ENCODE measurements around the gene SPOPL.
"Not testable (repeated sequence)": the region's sequence is repeated elsewhere in the genome, so short reads cannot be mapped to it uniquely, and the experiment has no call there.

SPOPL gene

DNA sequence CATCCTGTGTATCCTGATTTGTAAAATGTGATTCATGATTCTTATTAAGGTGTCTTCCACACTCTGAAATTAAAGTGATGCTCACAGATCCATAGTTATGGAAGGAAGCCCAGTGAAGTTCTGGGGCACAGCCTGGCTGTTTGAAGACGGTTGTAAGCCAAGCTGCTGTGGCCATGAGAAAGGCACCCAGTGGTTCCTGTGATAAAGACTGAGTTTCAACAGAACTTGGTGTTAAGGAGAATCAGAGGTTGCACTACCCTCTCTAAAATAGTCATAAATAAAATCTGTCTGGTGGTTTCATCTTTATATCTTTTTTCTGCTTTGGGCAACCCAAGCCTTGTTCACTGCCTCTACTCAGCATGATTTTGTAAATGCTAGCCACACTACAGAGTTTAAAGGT, 32.2 kb upstream of the SPOPL start:
- H3K27ac ChIP-seq, result no peak overlapping the region
- TF ChIP-seq, protein P1, sequence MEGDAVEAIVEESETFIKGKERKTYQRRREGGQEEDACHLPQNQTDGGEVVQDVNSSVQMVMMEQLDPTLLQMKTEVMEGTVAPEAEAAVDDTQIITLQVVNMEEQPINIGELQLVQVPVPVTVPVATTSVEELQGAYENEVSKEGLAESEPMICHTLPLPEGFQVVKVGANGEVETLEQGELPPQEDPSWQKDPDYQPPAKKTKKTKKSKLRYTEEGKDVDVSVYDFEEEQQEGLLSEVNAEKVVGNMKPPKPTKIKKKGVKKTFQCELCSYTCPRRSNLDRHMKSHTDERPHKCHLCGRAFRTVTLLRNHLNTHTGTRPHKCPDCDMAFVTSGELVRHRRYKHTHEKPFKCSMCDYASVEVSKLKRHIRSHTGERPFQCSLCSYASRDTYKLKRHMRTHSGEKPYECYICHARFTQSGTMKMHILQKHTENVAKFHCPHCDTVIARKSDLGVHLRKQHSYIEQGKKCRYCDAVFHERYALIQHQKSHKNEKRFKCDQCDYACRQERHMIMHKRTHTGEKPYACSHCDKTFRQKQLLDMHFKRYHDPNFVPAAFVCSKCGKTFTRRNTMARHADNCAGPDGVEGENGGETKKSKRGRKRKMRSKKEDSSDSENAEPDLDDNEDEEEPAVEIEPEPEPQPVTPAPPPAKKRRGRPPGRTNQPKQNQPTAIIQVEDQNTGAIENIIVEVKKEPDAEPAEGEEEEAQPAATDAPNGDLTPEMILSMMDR (conservative IDR thresholded peaks at IDR 0.05), result no peak
- no peak for TF ChIP-seq ZFX (IDR thresholded peaks at IDR 0.05)

DNA sequence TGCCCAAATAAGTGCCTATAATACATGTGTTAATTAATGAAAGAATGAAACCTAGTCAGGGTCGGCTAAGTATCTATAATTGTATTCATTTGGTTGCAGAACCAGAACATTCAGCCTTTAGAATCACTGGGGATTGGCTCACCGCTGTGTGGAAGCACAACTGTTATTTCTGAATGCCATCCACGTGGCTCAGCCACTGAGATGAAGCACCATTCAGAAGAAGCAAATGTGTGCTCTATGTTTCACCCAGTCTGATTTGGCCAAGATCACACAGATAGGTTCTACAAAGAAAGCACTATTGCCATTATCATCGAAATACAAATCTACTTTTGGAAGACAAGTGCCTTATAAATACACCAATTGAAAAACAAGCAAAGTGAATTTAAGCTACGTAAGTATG, 30.6 kb upstream of the SPOPL start:
- TF ChIP-seq, protein P1 (conservative IDR thresholded peaks at IDR 0.05), result no peak
- TF ChIP-seq ZFX (IDR thresholded peaks at IDR 0.05), result no peak

DNA sequence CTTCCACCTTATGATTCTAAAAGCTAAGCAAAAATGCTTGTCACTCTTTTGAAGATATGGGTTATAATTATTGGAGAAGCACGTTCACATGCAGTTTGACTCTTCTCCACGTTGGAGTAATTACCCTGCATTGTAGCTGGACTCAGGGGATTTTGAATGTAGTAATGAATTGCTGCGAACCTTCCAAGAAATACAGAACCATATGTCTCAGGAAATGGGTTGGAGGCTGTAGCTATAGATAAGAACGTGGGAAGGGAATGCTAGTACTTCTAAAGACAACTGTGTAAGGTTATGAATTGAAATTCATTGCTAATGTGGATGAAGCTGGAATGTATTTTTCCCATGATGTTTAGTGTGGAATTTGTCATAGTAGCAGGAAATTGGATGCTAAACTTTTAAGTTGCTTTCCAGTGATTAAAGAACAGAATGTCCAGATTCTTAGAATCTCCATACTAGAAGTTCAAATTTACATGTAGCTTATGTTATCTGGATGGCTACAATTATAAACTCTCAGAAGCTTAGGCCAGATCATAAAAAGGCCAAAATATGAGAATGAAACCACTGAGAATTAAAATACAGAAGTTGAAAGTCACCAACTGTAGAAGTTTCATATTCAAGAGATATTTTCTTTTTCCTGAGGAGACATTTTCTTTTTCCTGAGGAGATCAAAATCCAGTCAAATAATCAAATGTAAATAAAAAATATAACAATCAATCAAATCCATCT, 27.3 kb upstream of the SPOPL start:
- TF ChIP-seq, protein P1 (conservative IDR thresholded peaks at IDR 0.05), result no peak
- no peak for TF ChIP-seq ZFX (IDR thresholded peaks at IDR 0.05)
- no peak overlapping the region for H3K27ac ChIP-seq

More for the DNA sequence above, 30.6 kb upstream of the SPOPL start:
- no peak overlapping the region for H3K27ac ChIP-seq

DNA sequence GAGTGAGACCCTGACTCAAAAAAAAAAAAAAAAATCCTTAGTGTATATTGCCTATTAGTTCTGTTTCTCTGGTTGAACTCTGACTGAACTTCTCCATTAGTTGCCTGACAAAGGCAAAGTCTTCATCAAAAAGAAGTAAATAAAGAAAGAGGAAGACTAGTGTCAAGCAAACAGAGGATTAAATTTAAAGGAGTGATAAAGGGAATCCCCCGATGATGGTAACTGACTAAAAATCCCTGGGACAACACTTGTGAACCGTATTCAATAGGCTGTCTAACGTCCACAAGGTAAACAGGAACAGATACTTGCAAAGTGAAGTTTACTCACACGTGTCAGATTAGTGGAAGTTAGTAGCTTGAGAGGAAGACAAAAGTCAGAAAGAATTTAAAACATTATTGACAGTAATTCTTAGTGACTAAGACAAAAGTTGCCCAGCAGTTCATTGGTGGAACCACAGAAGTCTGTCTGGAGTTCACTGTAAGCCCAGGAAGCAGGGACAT, 26.2 kb upstream of the SPOPL start:
- TF ChIP-seq, protein P1 (conservative IDR thresholded peaks at IDR 0.05), result no peak
- no peak for TF ChIP-seq ZFX (IDR thresholded peaks at IDR 0.05)
- H3K27ac ChIP-seq, result no peak overlapping the region

DNA sequence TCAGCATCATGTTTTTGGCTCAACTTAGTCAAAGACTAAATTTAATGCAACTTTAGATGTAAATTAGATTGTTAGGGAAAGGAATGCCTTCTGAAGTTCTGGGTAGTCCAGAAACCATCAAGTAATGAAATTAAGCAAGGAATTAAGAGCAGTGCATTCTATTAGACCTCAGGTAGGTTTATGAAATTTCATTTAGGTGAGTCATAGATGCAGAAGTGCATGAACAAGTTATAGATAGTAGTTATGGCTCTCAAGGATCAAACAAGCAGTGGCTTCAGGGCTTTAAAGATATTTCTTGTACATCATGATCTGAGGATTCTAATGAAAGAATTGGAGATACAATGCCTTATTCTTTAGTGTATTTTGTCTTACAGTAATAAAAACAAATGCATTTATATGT, 25.4 kb upstream of the SPOPL start:
- TF ChIP-seq ZFX (IDR thresholded peaks at IDR 0.05), result no peak
- TF ChIP-seq, protein P1 (conservative IDR thresholded peaks at IDR 0.05), result no peak
- no peak overlapping the region for H3K27ac ChIP-seq

DNA sequence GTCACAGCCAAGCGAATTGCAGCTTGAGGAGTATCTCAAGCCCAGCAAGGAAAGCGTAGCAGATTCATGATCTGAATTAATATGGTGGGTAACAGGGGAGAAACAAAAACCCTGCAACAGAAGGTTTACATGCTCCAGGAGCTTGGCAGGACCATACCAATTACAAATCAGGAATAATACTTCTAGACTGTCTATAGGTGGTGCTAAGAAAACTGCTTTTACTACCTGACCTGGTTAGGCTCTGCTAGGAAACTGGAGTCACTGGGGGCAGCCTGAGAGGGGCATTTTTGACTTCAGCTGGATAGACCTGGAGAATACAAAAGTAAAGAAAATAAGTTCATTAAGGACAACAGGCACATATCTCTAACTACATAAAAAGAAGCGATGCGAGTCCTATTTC, 24.6 kb upstream of the SPOPL start:
- TF ChIP-seq, protein P1 (conservative IDR thresholded peaks at IDR 0.05), result peak; percentile 4; the same call in 1 of the 2 replicates
- no peak for TF ChIP-seq ZFX (IDR thresholded peaks at IDR 0.05)
- H3K27ac ChIP-seq, result no peak overlapping the region

DNA sequence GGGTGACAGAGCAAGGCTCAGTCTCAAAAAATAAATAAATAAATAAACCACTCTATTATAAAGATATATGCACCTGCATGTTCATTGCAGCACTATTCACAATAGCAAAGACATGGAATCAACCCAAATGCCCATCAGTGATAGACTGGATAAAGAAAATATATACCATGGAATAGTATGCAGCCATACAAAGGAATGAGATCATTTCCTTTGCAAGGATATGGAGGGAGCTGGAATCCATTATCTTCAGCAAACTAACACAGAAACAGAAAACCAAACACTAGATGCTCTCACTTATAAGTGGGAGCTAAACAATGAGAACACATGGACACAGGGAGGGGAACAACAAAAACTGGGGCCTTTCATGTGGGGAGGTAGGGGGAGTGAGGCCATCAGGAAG, 18.8 kb upstream of the SPOPL start:
- not testable (repeated sequence) for H3K27ac ChIP-seq

DNA sequence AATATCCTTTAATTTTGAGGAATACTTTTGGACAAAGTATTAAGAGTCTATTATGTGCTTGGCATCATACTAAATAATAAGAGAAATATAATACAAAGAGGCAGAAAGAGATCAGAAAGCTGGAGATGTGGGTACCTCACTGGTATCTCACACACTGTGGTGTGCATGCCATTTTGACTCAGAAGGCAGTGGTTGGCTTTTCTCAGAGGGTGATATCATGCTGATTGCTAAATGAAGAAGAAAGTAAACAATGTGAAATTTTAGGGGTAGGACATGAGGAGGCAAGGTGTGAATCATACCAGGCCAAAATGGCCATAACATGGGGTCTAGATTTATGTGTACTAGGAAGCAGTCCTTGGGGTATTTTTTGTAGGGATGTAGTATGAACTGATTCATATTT, 16.6 kb upstream of the SPOPL start:
- H3K27ac ChIP-seq, result no peak overlapping the region
- TF ChIP-seq ZFX (IDR thresholded peaks at IDR 0.05), result no peak
- TF ChIP-seq, protein P1 (conservative IDR thresholded peaks at IDR 0.05), result no peak

Data from C4-2B (cell line).